SK-N-SH (cell line): ENCODE measurements around the gene KCNQ4. TPM values are rescaled to one million over a fixed set of nuclear protein-coding genes. Genes with fewer than 3 reads are reported as not detected.

Source experiments
- CTCF ChIA-PET: fragments of 300-600, 350-600 bp; formaldehyde crosslinking; extraction: SDS; loops from one replicate; lab custom pipeline; 2021; lab: Yijun Ruan, JAX
- POLR2A ChIA-PET: fragments of 350-600 bp; sonication (Branson Sonifier 250); formaldehyde crosslinking; extraction: SDS; loops from one replicate; lab custom pipeline; 2020; ENCODE audit warnings: antibody characterized with exemption, inconsistent platforms; lab: Yijun Ruan, JAX
- DNase-seq: peaks from one replicate; pipeline ENCODE4 v3.0.0; 2012
- H2AFZ ChIP-seq: fragments of 200-600 bp; sonication (generic); 2 replicates; pipeline ENCODE4 v1.8.1; 2016; ENCODE audit warnings: antibody characterized with exemption, mild to moderate bottlenecking, low read depth
- H3F3A ChIP-seq: fragments of 200-600 bp; sonication (generic); replicated peaks from 2 replicates; pipeline ENCODE3; 2016; ENCODE audit warnings: antibody characterized with exemption, mild to moderate bottlenecking; ENCODE audit not compliant: insufficient read depth
- H3K27ac ChIP-seq, 2 experiments: fragments of 200-500 bp in 1 of 2; fragments of 200-600 bp in 1 of 2; sonication (Bioruptor generic) in 1 of 2; sonication (generic), shearing (Covaris generic) in 1 of 2; 2 replicates each; pipeline versions ENCODE4 v1.5.1 to v1.6.1; 2014 to 2016; ENCODE audit warnings: low read depth in 2 of 2, inconsistent platforms in 1 of 2, low read length in 1 of 2, mild to moderate bottlenecking in 1 of 2, mixed read lengths in 1 of 2
- H3K27me3 ChIP-seq: fragments of 200-600 bp; sonication (generic), shearing (Covaris generic); 2 replicates; pipeline ENCODE4 v1.6.1; 2016; ENCODE audit warnings: mixed run types; ENCODE audit not compliant: insufficient read depth
- H3K36me3 ChIP-seq, 2 experiments: fragments of 200-500 bp in 1 of 2; fragments of 200-600 bp in 1 of 2; sonication (Bioruptor generic) in 1 of 2; sonication (generic) in 1 of 2; replicated peaks in 1 of 2; 2 replicates each; pipeline versions ENCODE3 to v1.5.1; 2014 to 2016; ENCODE audit warnings: low read length in 1 of 2, mild to moderate bottlenecking in 1 of 2; ENCODE audit not compliant: insufficient read depth in 2 of 2, control insufficient read depth in 1 of 2
- H3K4me1 ChIP-seq, 2 experiments: fragments of 200-500 bp in 1 of 2; fragments of 200-600 bp in 1 of 2; sonication (Bioruptor generic) in 1 of 2; sonication (generic), shearing (Covaris generic) in 1 of 2; 2 replicates each; pipeline versions ENCODE4 v1.5.1 to v1.6.1; 2014 to 2016; ENCODE audit warnings: low read depth in 1 of 2, low read length in 1 of 2, mixed run types in 1 of 2; ENCODE audit not compliant: insufficient read depth in 2 of 2, control insufficient read depth in 1 of 2
- H3K4me2 ChIP-seq: fragments of 200-600 bp; sonication (generic), shearing (Covaris generic); 2 replicates; pipeline ENCODE4 v1.6.1; 2017; ENCODE audit warnings: mixed run types
- H3K4me3 ChIP-seq, 2 experiments: fragments of 200-500 bp in 1 of 2; fragments of 200-600 bp in 1 of 2; sonication (Bioruptor generic) in 1 of 2; sonication (generic), shearing (Covaris generic) in 1 of 2; 2 replicates each; pipeline versions ENCODE4 v1.5.1 to v1.8.1; 2014 to 2016; ENCODE audit warnings: low read depth in 2 of 2, inconsistent platforms in 1 of 2, low read length in 1 of 2, mild to moderate bottlenecking in 1 of 2, mixed read lengths in 1 of 2, moderate library complexity in 1 of 2
- H3K79me2 ChIP-seq: fragments of 200-600 bp; sonication (generic); 2 replicates; pipeline ENCODE4 v1.8.1; 2017; ENCODE audit warnings: mild to moderate bottlenecking; ENCODE audit not compliant: insufficient read depth
- H3K9ac ChIP-seq: fragments of 200-600 bp; sonication (generic); 2 replicates; pipeline ENCODE4 v1.6.1; 2017; ENCODE audit warnings: mixed run types
- H3K9me2 ChIP-seq: fragments of 200-600 bp; sonication (generic); 2 replicates; pipeline ENCODE4 v1.6.1; 2017; ENCODE audit warnings: mixed run types
- H3K9me3 ChIP-seq: fragments of 200-600 bp; sonication (generic); 2 replicates; pipeline ENCODE4 v1.6.1; 2017; ENCODE audit warnings: mixed run types, mild to moderate bottlenecking, moderate library complexity
- H4K20me1 ChIP-seq: fragments of 200-600 bp; sonication (generic); 2 replicates; pipeline ENCODE4 v1.6.1; 2017; ENCODE audit warnings: mild to moderate bottlenecking, mixed run types; ENCODE audit not compliant: insufficient read depth
- CTCF ChIP-seq: fragments of 200-600 bp; sonication (generic); IDR thresholded peaks from 2 replicates; pipeline ENCODE4 v1.6.1; 2017; ENCODE audit warnings: antibody characterized with exemption, mild to moderate bottlenecking, moderate library complexity
- EP300 ChIP-seq, 2 experiments: IDR thresholded peaks; 2 replicates each; pipeline versions ENCODE4 v1.4.0 to v1.6.1; 2012; ENCODE audit warnings: borderline replicate concordance in 1 of 2, low read depth in 1 of 2, low read length in 1 of 2
- FOXJ3 ChIP-seq: sonication (generic); formaldehyde crosslinking; IDR thresholded peaks from 2 replicates; pipeline ENCODE4 v1.5.1; 2020; ENCODE audit warnings: mild to moderate bottlenecking, missing genetic modification reagents
- IRF3 ChIP-seq: fragments of 150-350 bp; IDR thresholded peaks from 2 replicates; pipeline ENCODE4 v1.6.1; 2016; ENCODE audit warnings: mild to moderate bottlenecking, low read depth, low read length
- JUND ChIP-seq: IDR thresholded peaks from 2 replicates; pipeline ENCODE4 v1.4.0; 2012
- MAX ChIP-seq: IDR thresholded peaks from 2 replicates; pipeline ENCODE4 v1.4.0; 2012; ENCODE audit warnings: low read depth
- MEF2A ChIP-seq: IDR thresholded peaks from 2 replicates; pipeline ENCODE4 v1.4.0; 2012; ENCODE audit warnings: low read depth, borderline replicate concordance
- MXI1 ChIP-seq: IDR thresholded peaks from 2 replicates; pipeline ENCODE4 v1.6.1; 2012; ENCODE audit warnings: mild to moderate bottlenecking, low read depth, low read length, improper control_type of control experiment
- NRF1 ChIP-seq: IDR thresholded peaks from 2 replicates; pipeline ENCODE4 v1.6.1; 2012; ENCODE audit warnings: low read depth, mild to moderate bottlenecking, low read length
- POLR2AphosphoS5 ChIP-seq: IDR thresholded peaks from 2 replicates; pipeline ENCODE4 v1.6.1; 2012; ENCODE audit warnings: low read depth, low read length
- RAD21 ChIP-seq: IDR thresholded peaks from 2 replicates; pipeline ENCODE4 v1.6.1; 2012; ENCODE audit warnings: mild to moderate bottlenecking, low read length
- REST ChIP-seq: IDR thresholded peaks from 2 replicates; pipeline ENCODE4 v1.6.1; 2012; ENCODE audit warnings: mild to moderate bottlenecking, low read depth, low read length, moderate library complexity
- SIN3A ChIP-seq: IDR thresholded peaks from 2 replicates; pipeline ENCODE4 v1.6.1; 2012; ENCODE audit warnings: low read depth, mild to moderate bottlenecking, low read length, moderate library complexity, borderline replicate concordance
- TCF12 ChIP-seq: IDR thresholded peaks from 2 replicates; pipeline ENCODE4 v1.4.0; 2012
- USF1 ChIP-seq: IDR thresholded peaks from 2 replicates; pipeline ENCODE4 v1.4.0; 2012; ENCODE audit warnings: low read depth, borderline replicate concordance
- USF2 ChIP-seq: fragments of 150-350 bp; IDR thresholded peaks from 2 replicates; pipeline ENCODE4 v1.6.1; 2017; ENCODE audit warnings: antibody characterized with exemption, low read length, low read depth, borderline replicate concordance
- WGBS: methylation state at CpG from one replicate; pipeline ENCODE4 v1.1.6; 2017; ENCODE audit warnings: low lambda C conversion rate; 5-methylcytosine and 5-hydroxymethylcytosine counted together
- polyA plus RNA-seq, 3 experiments: library from polyadenylated mRNA; depleted of rRNA; stranded (reverse); fragments of >200 nt; gene quantifications; 2 replicates each; pipeline ENCODE4 v1.2.3, GENCODE V29; 2012

KCNQ4 gene
- polyA plus RNA-seq, 1 of the 3 experiments (the other 2 are of a cell fraction), result 0.15 TPM

- CTCF ChIA-PET, result no interaction called here
- POLR2A ChIA-PET, result no interaction called here
Measured at GRCh38 chr1:40886318-40887011, 102.9 kb downstream of the KCNQ4 start.

GRCh38 chr1:40887012-40887378 is 103.4 kb downstream of the KCNQ4 start:
- CTCF ChIA-PET, result interaction anchor here (1.3 to 1.5 kb wide), 2 partner anchors 37 to 66 kb away, joined by 3 to 4 read pairs; no protein-coding TSS in a partner anchor
- no peak for TF ChIP-seq JUND
- TF ChIP-seq NRF1, result no peak
- no peak for TF ChIP-seq SIN3A
- TF ChIP-seq FOXJ3 (CRISPR knock-in tag), result no peak
- TF ChIP-seq TCF12, result no peak
- TF ChIP-seq USF1, result no peak
- no peak for TF ChIP-seq MAX
- TF ChIP-seq CTCF, result no peak
- no peak for TF ChIP-seq POLR2AphosphoS5
- TF ChIP-seq RAD21, result no peak
- TF ChIP-seq REST, result no peak

More at GRCh38 chr1:40886318-40887011, 102.9 kb downstream of the KCNQ4 start:
- DNase-seq, result no peak
- TF ChIP-seq MEF2A (no peak), EP300 (IDR thresholded peaks at IDR 0.05; ENCODE audit: borderline replicate concordance in 1 of 2, low read depth in 1 of 2, low read length in 1 of 2) (no peak), IRF3 (no peak), USF2 (no peak), MXI1 (no peak), POLR2AphosphoS5 (no peak)
- Histone ChIP-seq H3K9me2 (no peaks in the 10 kb centered on the region), H3K9me3 (no peaks in the 10 kb centered on the region), H3K9ac (no peak overlapping the region), H3K79me2 (no peaks in the 10 kb centered on the region), H3K4me3 (no peak overlapping the region), H4K20me1 (no peaks in the 10 kb centered on the region), H3K27ac (no peak overlapping the region), H3K27me3 (no peaks in the 10 kb centered on the region), H3K4me2 (no peak overlapping the region), H3F3A (no peaks in the 10 kb centered on the region), H3K4me1 (no peaks in the 10 kb centered on the region; a peak in 1 of 4 replicates), H3K36me3 (no peaks in the 10 kb centered on the region), H2AFZ (no peak overlapping the region)
- WGBS, result 83% methylated on average over 6 of the region's 7 CpGs

More at GRCh38 chr1:40887012-40887378, 103.4 kb downstream of the KCNQ4 start:
- POLR2A ChIA-PET, result no interaction called here
- Histone ChIP-seq H3K9me3 (no peaks in the 10 kb centered on the region), H3K9me2 (no peaks in the 10 kb centered on the region), H3K9ac (no peak overlapping the region), H4K20me1 (no peaks in the 10 kb centered on the region), H3K36me3 (no peaks in the 10 kb centered on the region), H3K4me2 (no peak overlapping the region), H3K4me3 (no peak overlapping the region), H3K27me3 (no peaks in the 10 kb centered on the region), H3K79me2 (no peaks in the 10 kb centered on the region), H3K4me1 (no peaks in the 10 kb centered on the region; a peak in 1 of 4 replicates), H2AFZ (no peak overlapping the region), H3K27ac (no peak overlapping the region), H3F3A (no peaks in the 10 kb centered on the region)
- 100% methylated on average over 1 of the region's 1 CpG for WGBS
- no peak for DNase-seq
